ENCODE data around the gene SEMA4A.
A peak's percentile ranks its signal among the peaks of the same experiment; 100 is the strongest.
"Not testable (repeated sequence)": the region's sequence is repeated elsewhere in the genome, so short reads cannot be mapped to it uniquely, and the experiment has no call there.

SEMA4A gene

GRCh38 chr1:156162430-156163037 lies 9.1 kb downstream of the SEMA4A start:
- DNase-seq = no peak

DNA sequence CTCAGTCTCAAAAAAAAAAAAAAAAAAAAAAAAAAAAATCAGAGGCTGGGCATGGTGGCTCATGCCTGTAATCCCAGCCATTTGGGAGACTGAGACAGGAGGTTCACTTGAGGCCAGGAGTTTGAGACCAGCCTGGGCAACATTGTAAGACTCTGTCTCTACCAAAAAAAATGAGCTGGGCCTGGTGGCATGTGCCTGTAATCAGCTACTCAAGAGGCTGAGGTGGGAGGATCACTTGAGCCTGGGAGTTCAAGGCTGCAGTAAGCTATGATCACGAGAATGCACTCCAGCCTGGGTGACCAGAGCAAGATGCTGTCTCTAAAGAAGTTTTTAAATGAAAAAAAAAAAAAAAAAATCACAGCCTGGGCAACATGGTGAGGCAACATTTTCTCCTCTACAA lies 10.3 kb downstream of the SEMA4A start:
- DNase-seq = no peak

GRCh38 chr1:156164125-156164831 lies 10.9 kb downstream of the SEMA4A start:
- DNase-seq = no peak

- DNase-seq = no peak
Measured at GRCh38 chr1:156165083-156165482, 11.7 kb downstream of the SEMA4A start.

DNA sequence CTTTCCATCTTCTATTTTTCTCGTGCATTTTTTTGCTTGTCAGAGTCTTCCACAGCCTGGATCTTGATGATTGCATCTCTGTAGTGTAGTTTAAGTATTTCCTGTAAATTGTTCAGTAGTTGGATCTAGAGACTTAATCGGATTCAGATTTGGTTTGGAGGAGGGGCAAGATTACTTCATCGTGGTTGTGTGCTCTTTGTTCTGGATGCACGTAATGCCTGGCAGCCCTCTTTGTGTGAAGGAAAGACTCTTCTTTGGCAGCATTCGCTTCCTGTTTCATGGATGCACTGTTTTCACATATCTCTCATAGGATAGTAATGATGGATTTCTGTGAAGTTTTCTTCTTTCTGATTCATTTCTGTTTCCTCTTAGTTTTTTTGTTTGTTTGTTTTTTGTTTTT lies 14.2 kb downstream of the SEMA4A start:
- no peak for DNase-seq

DNA sequence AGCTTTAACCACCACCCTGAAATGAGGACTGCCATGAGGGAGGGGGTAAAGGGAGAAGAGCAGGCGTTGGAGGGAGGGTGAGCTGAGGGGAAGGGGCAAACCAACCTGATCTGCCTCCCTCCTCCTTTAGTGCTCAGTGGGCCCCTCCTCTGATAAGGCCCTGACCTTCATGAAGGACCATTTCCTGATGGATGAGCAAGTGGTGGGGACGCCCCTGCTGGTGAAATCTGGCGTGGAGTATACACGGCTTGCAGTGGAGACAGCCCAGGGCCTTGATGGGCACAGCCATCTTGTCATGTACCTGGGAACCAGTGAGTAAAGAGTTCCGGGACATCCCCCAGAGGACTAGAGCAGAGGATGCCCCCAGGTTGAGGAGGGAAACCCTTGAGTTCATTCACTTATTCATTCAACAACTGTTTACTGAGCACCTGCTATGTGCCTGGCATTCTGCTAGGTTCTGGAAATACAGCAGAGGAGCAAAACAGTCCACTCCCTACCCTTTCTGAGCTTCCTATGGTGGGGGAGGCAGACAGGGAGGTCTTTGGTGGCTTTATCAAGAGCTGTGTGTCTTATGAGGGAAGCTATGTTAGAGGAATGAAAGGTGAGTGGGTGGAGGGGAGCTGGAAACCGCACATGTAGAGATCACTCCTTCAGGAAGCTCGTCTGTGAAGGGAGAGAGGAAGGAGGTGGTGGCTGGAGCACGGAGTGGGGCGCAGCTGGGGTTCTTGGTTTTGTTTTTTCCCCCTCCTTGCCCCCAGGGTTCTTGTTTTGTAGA lies 19.5 kb downstream of the SEMA4A start:
- DNase-seq = no peak

- no peak for DNase-seq
Measured at GRCh38 chr1:156176610-156177210, 23.3 kb downstream of the SEMA4A start.

DNA sequence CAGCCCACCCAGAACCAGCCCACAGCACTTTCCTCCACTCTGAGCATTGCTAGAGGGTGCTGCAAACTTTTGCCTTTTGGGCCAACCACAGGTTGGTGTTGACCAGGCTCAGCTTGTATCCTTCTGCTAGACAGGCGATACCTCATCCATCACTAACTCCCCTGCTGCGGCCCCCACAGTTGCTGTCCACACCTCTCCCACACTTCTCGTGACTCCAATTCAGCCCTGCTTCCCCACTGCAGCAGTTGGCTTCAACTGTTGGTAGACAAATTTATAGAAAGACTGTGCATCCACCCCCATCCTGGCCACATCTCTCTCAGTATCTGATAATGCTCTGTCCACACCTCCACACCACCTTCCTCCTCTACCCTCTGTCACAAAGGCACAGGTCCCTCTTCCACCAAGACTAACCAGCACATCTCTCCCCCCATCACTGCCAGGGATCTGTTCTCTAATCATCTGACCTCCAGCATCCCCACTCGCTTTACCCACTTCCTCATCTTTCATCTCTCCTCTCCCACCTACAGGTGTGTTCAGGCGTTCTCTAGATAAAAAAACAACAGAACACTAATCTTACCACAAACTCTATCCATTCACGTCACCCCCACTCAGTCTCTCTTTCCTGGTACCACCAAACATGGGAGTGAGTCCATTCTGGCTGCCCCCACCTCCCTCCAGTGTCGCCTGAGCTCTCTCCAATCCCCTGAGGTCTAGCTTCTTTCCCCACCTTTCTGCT lies 24.7 kb downstream of the SEMA4A start:
- no peak for DNase-seq

DNA sequence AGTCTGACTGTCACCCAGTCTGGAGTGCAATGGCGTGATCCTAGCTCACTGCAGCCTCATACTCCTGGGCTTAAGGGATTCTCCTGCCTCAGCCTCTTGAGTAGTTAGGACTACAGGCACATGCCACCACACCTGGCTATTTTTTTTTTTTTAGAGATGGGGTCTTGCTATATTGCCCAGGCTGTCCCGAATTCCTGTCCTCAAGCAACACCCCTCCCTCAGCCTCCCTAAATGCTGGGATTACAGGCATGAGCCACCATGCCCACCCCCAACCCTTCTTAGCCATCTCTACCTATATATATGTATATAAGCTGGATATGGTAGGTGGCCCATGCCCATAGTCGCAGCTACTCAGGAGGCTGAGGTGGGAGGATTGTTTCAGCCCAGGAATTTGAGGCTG lies 27.1 kb downstream of the SEMA4A start:
- no peak for DNase-seq

- DNase-seq = not testable (repeated sequence)
Measured at GRCh38 chr1:156181391-156181924, 28.1 kb downstream of the SEMA4A start.

DNA sequence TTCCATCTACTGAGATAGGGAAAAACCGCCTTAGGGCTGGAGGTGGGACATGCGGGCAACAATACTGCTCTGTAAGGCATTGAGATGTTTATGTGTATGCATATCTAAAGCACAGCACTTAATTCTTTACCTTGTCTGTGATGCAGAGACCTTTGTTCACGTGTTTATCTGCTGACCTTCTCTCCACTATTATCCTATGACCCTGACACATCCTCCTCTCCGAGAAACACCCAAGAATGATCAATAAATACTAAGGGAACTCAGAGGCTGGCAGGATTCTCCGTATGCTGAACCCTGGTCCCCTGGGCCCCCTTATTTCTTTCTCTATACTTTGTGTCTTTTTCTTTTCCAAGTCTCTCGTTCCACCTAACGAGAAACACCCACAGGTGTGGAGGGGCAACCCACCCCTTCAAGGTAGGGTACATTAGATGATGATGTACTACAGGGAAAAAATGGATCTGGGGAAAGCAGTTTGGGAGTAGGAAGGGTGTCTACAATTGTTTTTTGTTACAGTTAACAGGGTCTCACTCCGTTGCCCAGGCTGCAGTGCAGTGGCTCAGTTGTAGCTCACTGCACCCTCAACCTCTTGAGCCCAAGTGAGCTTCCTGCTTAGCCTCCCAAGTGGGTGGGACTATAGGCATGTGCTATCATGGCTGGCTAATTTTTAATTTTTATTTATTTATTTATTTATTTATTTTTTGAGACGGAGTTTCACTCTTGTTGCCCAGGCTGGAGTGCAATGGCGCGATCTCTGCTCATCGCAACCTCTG lies 28.8 kb downstream of the SEMA4A start:
- DNase-seq = not testable (repeated sequence)

GRCh38 chr1:156186347-156187177 lies 33.2 kb downstream of the SEMA4A start:
- DNase-seq = not testable (repeated sequence)

- not testable (repeated sequence) for DNase-seq
Measured at GRCh38 chr1:156190265-156190664, 36.9 kb downstream of the SEMA4A start.

DNA sequence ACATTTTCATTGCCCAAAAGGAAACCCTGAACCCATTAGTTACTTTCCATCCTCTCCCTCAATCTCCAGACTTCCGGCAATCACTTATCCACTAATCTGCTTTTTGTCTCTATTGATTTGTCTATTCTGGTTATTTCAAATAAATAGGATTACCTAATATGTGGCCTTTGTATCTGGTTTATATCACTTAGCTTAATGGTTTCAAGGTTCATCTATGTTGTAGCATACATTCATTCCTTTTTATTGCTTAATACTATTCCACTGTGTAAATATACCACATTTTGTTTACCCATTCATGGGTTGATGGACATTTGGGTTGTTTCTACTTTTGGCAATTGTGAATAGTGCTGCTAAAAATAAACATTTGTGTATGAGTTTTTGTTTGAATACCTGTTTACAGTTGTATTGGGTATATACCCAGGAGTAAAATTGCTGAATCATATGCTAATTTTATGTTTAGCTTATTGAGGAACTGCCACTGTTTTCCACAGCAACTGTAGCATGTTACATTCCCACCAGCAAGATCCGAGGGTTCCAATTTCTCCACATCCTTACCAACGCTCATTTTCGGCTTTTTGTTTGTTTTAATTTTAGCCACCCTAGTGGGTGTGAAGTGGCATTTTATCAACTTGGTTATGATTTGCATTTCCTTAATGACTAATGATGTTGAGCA lies 38.0 kb downstream of the SEMA4A start:
- no peak for DNase-seq

- no peak for DNase-seq
Measured at GRCh38 chr1:156193208-156193487, 39.8 kb downstream of the SEMA4A start.

- peak; percentile 99 for DNase-seq
Measured at GRCh38 chr1:156193488-156194299, 40.3 kb downstream of the SEMA4A start, which contains the start of gene SLC25A44. TSS of gene SLC25A44 (plus strand) at chr1:156194104. CDS start at chr1:156199848, 5,744 bp downstream.

DNA sequence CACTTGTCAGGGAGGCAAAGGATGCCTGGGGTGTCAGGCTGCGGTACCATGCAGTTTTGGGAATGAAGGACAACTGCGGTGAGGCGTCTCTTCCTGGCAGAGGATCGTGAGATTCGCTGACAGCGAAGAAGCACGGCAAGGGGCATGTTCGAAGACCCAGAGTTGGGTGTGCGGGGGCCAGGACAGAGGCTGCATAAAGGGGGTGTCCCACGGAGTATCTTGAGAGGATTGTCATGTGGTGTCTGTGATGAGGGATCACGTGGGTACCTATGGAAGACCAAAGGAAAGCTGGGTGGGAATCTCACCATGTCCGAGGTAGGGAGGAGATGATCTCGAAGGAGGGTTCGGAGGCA lies 40.9 kb downstream of the SEMA4A start:
- DNase-seq = no peak

DNA sequence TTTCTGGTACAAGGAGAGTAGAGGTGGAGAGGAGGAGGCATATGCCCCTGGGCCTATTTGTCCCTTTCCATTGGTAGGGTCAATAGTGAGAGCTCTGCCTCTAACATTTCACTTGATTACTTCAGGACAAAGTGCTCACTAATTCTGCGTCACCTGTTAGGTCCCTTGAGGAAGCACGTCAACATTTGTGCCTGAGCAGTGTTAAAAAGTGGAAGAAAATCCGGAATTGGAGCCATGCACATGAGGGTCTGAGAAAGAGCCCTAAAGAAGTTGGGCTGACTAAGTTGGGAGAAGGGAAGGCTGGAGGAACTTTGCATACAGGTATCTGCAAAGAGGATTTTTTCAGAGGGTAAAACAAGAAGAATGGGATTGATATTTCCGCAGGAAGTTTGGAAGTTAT lies 42.5 kb downstream of the SEMA4A start:
- DNase-seq = no peak

GRCh38 chr1:156196445-156196844 lies 43.1 kb downstream of the SEMA4A start:
- no peak for DNase-seq

Data from activated CD4-positive, alpha-beta T cell treated with anti-CD3 and anti-CD28 coated beads, Interleukin-2, amount 50 U/mL, for 16 hours (primary cell).